ENCODE results near the gene H2BK1.

The H2BK1 gene

GRCh38 chr7:151249034-151249731, 38.9 kb upstream of the H2BK1 start:
- Histone ChIP-seq H3K9me3 (ENCODE audit: control insufficient read depth, insufficient read depth, low read length) (no peaks in the 10 kb centered on the region; the same call in 1 of the 2 replicates), H3K4me1 (ENCODE audit: insufficient read depth, low read length) (peaks cover 13% of the 10 kb centered on the region), H3K9ac (ENCODE audit: low read depth, low read length) (peak overlapping the region; percentile 56; the same call in 1 of the 2 replicates), H3K36me3 (ENCODE audit: insufficient read depth, low read length) (no peaks in the 10 kb centered on the region)

GRCh38 chr7:151248346-151249033, 38.2 kb upstream of the H2BK1 start, which contains the start of gene SMARCD3:
SMARCD3 (minus strand) TSS chr7:151248694; CDS start chr7:151248562, 132 bp downstream.
- H3K9ac ChIP-seq (ENCODE audit: low read depth, low read length): peak within 1 kb of the TSS; percentile 56; the same call in 1 of the 2 replicates
- peaks cover 13% of the 10 kb centered on the region for H3K4me1 ChIP-seq (ENCODE audit: insufficient read depth, low read length)
- H3K9me3 ChIP-seq (ENCODE audit: control insufficient read depth, insufficient read depth, low read length): no peaks in the 10 kb centered on the region; the same call in 1 of the 2 replicates
- H3K36me3 ChIP-seq (ENCODE audit: insufficient read depth, low read length): no peaks in the 10 kb centered on the region

DNA sequence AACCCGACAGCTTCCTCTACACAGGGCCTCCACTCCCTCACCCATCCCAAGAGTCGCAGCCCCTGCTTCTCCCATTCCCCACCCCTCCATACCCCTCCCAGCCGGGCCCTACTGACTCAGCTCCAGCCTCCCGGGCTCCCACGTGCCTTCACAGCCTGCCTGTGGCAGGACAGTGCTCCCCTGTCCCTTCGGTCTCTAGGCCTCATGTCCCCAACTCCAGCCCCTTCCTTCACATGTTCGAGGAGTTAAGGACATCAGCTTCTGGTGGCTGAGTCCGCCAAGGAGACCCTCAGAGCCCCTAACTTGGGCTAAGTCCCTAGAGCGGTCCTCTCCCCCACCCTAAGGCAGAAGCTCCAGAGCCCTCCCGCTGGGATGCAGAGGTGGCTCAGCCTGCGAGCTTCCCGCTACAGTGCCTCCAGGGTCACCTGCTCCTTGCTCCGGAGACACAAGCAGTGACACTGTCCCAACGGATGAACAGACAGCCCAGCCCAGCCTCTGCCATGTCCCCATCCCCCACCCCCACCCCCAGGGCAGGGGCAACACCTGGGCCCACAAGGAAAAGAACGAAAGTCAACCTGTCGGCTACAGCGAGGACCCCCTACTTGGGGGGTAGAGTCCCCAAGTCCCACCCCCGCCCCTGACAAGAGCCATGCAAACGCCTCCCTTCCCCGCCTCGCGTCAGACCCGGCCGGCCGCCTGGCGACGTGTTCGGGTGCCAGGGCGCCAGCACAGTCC, 37.5 kb upstream of the H2BK1 start:
- H3K9ac ChIP-seq (ENCODE audit: low read depth, low read length): peak overlapping the region; percentile 56; the same call in 1 of the 2 replicates
- peaks cover 18% of the 10 kb centered on the region for H3K4me1 ChIP-seq (ENCODE audit: insufficient read depth, low read length)
- no peaks in the 10 kb centered on the region for H3K36me3 ChIP-seq (ENCODE audit: insufficient read depth, low read length)
- no peaks in the 10 kb centered on the region; the same call in 1 of the 2 replicates for H3K9me3 ChIP-seq (ENCODE audit: control insufficient read depth, insufficient read depth, low read length)

- H3K36me3 ChIP-seq (ENCODE audit: insufficient read depth, low read length): no peaks in the 10 kb centered on the region
- H3K4me1 ChIP-seq (ENCODE audit: insufficient read depth, low read length): peaks cover 18% of the 10 kb centered on the region
- no peak overlapping the region for H3K9ac ChIP-seq (ENCODE audit: low read depth, low read length)
- no peaks in the 10 kb centered on the region; the same call in 1 of the 2 replicates for H3K9me3 ChIP-seq (ENCODE audit: control insufficient read depth, insufficient read depth, low read length)
Observed at GRCh38 chr7:151246851-151247580, 36.7 kb upstream of the H2BK1 start.

- Histone ChIP-seq H3K9me3 (ENCODE audit: control insufficient read depth, insufficient read depth, low read length) (no peaks in the 10 kb centered on the region; the same call in 1 of the 2 replicates), H3K9ac (ENCODE audit: low read depth, low read length) (peak overlapping the region; percentile 22; the same call in 1 of the 2 replicates), H3K36me3 (ENCODE audit: insufficient read depth, low read length) (no peaks in the 10 kb centered on the region), H3K4me1 (ENCODE audit: insufficient read depth, low read length) (peaks cover 18% of the 10 kb centered on the region)
Observed at GRCh38 chr7:151246102-151246850, 36.0 kb upstream of the H2BK1 start.

GRCh38 chr7:151245360-151246101, 35.2 kb upstream of the H2BK1 start:
- H3K9me3 ChIP-seq (ENCODE audit: control insufficient read depth, insufficient read depth, low read length): no peaks in the 10 kb centered on the region; the same call in 1 of the 2 replicates
- peaks cover 11% of the 10 kb centered on the region for H3K4me1 ChIP-seq (ENCODE audit: insufficient read depth, low read length)
- H3K36me3 ChIP-seq (ENCODE audit: insufficient read depth, low read length): no peaks in the 10 kb centered on the region
- peak overlapping the region; percentile 39; the same call in 1 of the 2 replicates for H3K9ac ChIP-seq (ENCODE audit: low read depth, low read length)

DNA sequence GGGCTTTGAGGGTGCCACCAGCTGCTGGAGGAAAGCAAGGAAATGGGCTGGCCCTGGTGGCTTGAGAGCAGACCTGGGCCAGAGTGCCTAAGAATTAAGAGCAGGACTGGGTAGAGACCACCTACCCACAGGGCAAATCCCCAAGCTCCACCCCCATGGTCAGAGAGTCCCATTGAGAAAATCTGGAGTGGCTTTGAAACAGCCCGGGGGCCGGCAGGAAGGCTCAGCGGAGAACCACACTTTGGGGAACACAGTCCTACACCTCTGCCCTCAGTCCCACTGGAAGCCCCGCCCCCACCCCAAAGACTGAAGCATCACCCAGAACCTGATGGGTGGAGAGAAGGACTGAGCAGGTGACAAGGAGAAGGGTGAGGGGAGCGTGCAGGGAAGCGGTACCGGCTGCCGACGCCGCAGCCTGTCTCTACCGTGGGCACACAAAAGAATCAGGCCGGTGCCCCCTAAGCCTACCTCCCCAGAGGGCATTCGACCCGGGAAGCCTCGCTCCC, 34.6 kb upstream of the H2BK1 start:
- Histone ChIP-seq H3K9me3 (ENCODE audit: control insufficient read depth, insufficient read depth, low read length) (no peaks in the 10 kb centered on the region; the same call in 1 of the 2 replicates), H3K9ac (ENCODE audit: low read depth, low read length) (peak overlapping the region; percentile 39; the same call in 1 of the 2 replicates), H3K4me1 (ENCODE audit: insufficient read depth, low read length) (peaks cover 6% of the 10 kb centered on the region), H3K36me3 (ENCODE audit: insufficient read depth, low read length) (no peaks in the 10 kb centered on the region)

DNA sequence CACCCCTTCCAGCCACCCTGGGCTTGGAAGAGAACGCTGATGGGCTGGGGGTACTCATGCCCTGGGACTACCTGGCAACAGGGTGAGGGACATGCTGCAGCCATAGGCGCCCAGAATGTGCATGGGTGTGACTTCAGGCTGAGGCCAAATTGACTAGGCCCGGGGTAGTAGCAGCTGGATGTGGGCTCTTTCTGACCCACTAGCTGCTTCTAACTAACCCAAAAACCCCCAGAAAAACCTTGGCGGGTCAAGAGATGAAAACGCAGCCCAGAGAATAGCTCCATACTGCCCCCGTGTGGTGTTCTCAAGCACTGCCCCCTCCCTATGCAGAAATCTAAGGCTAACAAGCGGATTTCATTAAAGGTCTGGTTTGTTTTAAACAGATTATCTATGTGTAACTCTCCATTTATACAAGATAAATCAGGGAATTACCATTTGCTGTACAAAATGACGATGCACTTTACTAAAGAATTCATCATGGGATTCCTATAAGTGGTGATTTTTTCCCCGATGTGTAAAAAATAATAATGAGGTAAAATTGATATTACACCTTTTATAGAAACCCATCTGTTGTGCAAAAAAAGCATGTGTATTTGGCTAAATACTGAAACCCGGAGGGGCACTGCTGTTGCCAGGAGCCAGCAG, 34.0 kb upstream of the H2BK1 start:
- H3K9me3 ChIP-seq (ENCODE audit: control insufficient read depth, insufficient read depth, low read length): no peaks in the 10 kb centered on the region; the same call in 1 of the 2 replicates
- H3K4me1 ChIP-seq (ENCODE audit: insufficient read depth, low read length): peaks cover 4% of the 10 kb centered on the region
- H3K9ac ChIP-seq (ENCODE audit: low read depth, low read length): no peak overlapping the region
- no peaks in the 10 kb centered on the region for H3K36me3 ChIP-seq (ENCODE audit: insufficient read depth, low read length)

- Histone ChIP-seq H3K9me3 (ENCODE audit: control insufficient read depth, insufficient read depth, low read length) (no peaks in the 10 kb centered on the region; the same call in 1 of the 2 replicates), H3K4me1 (ENCODE audit: insufficient read depth, low read length) (peaks cover 4% of the 10 kb centered on the region), H3K36me3 (ENCODE audit: insufficient read depth, low read length) (no peaks in the 10 kb centered on the region), H3K9ac (ENCODE audit: low read depth, low read length) (no peak overlapping the region)
Observed at GRCh38 chr7:151243408-151244195, 33.3 kb upstream of the H2BK1 start.

DNA sequence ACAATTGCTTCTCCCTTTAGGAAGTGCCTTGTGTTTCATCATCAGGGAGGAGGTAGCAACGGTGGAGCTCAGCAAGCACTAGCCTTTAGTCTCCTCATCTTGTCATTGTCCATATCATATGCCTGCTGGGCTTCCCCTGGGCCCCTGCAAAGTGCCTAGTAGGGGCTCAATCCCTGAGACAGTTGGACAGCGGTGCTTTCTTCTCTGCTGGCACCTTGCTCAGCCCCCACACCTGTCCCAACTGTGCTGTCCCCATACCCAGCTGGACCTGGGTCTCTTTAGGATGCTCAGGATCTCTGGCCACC, 32.7 kb upstream of the H2BK1 start:
- Histone ChIP-seq H3K9me3 (ENCODE audit: control insufficient read depth, insufficient read depth, low read length) (no peaks in the 10 kb centered on the region), H3K9ac (ENCODE audit: low read depth, low read length) (no peak overlapping the region), H3K4me1 (ENCODE audit: insufficient read depth, low read length) (peaks cover 4% of the 10 kb centered on the region), H3K36me3 (ENCODE audit: insufficient read depth, low read length) (no peaks in the 10 kb centered on the region)

GRCh38 chr7:151242159-151243044, 32.1 kb upstream of the H2BK1 start:
- Histone ChIP-seq H3K36me3 (ENCODE audit: insufficient read depth, low read length) (no peaks in the 10 kb centered on the region), H3K4me1 (ENCODE audit: insufficient read depth, low read length) (peaks cover 4% of the 10 kb centered on the region), H3K9me3 (ENCODE audit: control insufficient read depth, insufficient read depth, low read length) (no peaks in the 10 kb centered on the region), H3K9ac (ENCODE audit: low read depth, low read length) (no peak overlapping the region)

Measured in ES-I3 (cell line).